ENCODE data around the gene DIDO1.

The DIDO1 gene

DNA sequence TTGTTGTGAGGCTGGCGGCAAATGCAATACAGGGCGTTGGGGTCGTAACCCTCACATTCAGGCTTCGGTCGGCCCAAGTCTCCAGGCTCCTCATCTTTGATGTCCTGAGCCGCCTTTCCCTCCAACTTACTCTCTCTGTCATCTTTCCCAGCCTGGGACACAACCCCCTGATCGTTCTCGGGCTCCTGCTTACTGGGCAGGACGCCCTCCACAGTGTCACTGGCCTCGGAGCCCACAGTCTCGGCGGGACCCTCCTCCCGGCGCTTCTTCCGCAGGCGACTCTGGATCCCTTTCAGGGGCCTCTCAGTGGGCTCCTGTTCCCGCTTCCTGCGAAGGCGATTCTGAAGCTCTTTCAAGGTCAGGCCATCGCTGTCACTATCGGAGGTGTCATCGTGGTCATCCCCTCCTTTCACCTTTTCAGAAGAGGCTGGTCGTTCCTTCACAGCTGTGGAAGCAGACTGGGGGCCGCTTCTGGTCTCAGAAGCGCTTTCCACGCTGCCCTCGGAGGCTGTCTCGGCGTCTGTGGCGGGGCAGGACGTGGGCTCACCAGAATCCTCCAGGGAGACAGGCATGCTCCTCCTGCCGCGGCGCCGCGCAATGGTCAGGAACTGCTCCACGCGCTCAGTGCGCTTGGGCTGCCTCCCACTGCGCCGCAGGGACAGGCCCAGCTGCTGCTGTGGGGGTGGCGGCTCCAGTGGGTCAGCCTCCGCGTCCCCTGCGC is 15.4 kb downstream of the DIDO1 start:
- no peak for DNase-seq (ENCODE audit: low spot score)

DNA sequence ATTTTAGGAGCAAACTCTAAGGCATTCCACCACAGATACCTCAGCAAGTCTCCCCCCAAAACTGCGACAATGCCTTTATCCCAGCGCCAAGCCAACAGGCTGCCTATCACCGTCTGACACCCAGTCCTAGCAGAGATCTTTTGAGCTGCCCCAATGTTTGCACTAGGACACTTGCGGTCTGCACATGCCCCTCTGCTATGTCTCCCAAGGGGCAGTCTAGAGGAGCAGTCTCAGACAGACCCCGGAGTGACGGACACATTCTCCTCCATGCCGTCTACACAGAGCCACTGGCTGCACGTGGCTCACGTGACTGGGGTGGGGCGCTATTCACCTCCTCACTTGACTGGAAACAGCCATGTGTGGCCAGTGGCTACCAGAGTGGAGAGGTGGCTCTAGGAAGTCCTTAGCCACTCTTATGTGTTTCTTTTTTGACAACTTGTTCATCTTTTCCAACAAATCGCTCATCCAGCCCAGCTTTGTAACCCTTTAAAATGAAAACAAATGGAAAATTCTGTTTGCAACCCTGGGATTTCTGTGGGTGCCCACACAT is 16.0 kb downstream of the DIDO1 start:
- DNase-seq (ENCODE audit: low spot score), result no peak

DNA sequence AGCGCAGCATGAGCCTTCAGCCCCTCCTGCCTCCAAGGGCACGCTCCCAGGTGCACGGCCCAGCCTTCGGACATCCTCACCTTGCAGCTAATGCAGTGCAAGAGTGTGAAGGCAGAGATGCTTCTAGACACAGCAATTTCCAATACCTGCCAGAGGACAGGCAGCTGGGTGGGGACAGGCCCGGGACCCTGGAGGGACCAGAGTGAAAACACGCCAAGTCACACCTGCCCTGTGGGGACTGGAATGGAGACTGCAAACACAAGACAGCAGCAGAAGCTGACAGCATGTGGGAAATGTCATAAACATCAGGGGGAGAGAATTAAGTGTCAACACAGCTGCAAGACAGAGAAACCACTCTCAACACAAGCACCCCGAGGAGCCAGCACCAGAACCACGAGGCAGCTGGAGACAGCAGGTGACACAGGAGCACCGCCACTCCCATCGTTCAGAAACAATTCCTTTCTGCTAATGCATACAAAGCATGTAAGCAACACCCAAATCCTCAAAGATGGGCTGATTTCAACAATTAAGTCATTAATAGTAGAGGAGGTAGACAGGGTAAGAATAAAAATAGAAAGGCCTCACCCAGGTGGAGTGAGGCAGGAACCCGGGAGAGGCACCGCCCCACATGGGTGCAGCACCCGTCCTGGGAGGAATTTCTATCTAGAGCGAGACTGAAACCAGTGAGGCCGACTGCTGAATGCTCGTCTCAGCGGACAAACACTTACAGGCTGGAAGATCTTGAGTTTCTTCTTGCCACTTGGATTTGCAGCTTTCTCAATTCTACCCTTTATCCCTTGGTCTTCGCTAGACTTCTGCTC is 17.1 kb downstream of the DIDO1 start:
- no peak for DNase-seq (ENCODE audit: low spot score)

DNA sequence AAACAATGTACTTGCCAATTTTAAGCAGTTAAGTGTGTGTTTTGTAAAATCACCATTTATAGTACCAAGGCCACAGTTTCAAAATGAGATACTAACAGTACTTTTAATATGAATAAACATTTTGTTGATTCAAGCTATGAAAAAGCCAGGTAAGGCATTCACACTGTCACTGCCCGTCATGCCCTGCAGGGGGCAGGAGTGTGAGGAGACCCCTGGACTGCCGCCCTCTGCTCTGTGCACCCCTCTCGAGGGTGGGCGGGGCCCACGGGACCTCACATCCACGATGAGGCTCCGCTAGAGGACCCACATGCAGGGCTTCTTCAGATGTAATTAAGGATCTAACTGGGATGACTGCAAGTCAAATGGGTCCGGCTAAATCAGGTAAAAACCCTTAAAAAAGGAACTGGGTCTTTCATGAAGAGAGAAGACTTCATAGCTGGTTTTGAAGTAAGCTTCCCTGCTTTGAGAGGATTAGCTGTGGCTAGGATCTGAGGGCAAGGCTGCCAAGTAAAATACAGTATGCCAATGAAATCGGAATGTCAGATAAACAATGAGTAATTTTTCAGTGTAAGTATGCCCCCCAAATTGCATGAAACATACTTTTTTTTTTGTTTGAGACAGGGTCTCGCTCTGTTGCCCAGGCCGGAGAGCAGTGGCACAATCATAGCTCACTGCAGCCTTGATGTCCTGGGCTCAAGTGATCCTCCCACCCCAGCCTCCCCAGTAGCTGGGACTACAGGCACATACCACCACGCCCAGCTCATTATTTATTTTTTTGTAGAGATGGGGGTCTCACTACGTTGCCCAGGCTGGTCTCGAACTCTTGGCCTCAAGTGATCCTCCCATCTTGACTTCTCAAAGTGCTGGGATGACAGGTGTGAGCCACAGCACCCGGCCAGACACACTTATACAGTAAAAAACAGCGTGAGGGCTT is 18.7 kb downstream of the DIDO1 start:
- no peak for DNase-seq (ENCODE audit: low spot score)

DNA sequence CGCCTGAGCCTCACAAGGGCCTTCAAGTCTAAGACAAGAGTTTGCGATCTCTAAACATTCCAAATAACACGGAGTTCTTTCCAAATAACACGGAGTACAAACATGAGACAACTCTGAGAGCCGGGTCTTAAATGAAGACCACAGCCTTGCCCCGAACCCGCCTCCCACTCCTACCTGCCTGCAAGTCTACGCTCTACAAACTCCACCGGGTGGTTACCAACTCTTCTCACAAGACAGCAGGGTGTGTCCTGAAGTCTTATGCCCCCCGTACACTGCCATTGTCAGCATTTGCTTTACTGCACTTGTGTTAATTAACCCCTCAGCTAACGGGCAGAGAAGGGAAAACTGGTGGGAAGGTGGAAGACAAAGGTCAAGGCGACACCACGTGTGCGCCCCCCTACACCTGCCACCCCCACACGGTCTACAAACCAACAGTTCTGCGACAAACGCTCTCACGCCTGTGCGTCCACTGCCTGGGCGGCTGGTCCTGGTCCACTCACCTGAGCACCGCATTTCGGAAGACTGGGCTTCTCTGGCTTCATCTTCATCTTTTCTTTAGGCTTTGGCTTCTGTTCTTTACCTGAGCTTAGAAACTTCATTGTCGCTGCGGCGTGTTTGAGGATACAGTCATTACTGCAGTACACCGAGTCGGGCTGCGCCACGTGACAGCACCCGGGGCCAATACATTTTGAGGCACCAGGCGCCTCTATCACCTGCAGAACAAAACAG is 19.5 kb downstream of the DIDO1 start:
- DNase-seq (ENCODE audit: low spot score), result no peak

DNA sequence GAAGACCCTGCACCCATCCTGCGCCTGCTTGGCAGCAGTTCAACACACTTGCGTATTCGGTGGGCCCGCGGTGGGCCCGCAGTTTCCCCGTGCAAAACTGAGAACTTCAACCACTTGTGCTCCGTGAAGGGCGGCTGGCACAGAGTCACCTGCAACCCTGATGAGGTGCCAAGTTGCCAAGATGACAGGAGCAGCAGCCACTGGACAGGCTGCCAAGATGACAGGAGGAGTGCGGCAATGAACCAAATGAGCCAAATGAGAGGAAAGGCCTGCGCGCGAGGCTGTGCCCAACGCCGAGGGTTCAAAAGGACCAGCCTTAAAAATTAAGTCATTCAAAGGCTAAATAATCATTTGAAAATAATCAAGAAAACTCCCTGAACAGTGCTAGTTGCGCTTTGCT is 20.1 kb downstream of the DIDO1 start:
- no peak for DNase-seq (ENCODE audit: low spot score)

DNA sequence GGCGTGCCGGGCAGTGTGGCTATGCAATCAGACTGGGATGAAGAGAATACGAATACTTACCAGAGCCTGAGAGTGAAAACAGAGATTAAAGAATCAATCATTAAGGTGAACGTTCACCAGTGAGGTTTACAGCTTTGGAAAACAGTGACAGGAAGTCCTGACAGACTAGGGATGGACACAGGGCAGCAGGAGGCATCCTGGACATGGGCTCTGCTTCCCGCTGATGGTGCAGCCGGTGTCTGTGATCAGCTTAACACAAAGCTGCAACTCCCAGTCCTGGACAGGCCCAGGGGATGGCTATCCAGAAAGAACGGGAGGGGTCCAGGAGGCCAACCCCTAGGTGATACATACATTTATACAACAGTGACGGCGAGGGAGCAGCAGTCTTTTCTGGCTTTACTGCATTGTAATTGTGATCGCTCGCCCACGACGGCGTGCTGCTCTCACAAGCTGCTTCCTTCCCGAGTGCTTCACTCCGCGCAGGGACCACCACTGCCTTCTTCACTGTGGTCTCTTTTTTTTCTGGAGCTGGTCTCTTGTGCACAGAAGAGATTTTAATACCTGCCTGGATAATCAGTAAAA is 20.7 kb downstream of the DIDO1 start:
- no peak for DNase-seq (ENCODE audit: low spot score)

DNA sequence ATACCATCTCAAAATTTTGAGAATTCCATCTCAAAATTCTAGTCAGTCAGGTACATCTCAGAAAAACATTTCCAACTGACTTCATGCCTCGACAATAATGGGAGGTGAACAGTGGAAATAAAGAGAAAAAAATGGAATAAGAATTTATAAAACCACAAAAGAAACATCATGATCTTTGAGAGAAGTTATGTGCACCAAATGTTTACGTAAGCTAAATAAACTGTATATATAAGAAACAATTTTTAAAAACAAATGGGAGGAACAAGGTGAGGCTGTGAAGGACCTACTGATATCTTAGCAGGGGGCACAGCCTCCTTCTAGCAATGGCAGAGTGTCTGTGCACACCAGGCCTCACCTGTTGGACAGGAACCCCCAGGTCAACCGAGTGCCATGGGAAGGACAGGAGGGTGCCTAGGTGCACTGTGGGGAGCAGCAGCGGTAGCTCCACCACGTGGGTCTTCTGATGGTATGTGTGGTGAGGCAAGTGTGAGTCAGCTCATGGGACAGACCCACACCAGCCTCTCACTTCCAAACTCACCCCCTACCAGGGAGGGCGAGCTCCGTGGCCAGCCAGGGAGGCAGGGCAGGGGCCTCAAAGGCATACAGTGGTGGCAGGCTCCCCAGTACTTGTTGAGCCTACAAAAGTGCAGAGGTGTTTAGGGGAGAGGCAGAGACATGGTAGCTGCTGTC is 23.2 kb downstream of the DIDO1 start:
- DNase-seq (ENCODE audit: low spot score), result no peak

DNA sequence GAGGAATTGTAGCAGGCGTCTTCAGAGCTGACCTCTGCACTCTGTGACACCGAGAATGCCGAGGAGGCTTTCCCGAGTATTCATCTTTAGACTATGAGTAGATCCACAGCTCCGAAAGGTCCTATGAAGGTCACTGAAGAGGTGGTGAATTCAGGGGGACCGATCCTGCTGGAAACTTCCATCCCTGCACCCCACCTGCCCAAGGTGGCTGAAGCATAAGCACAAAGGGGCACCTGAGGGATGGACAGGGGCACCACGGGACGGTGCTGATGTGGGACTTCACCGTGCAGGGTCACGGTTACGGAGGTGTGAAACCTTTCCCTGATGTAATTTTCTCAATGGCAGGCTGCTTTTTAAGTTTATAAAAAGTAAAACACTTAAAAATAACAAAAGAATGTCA is 24.4 kb downstream of the DIDO1 start:
- DNase-seq (ENCODE audit: low spot score), result no peak

DNA sequence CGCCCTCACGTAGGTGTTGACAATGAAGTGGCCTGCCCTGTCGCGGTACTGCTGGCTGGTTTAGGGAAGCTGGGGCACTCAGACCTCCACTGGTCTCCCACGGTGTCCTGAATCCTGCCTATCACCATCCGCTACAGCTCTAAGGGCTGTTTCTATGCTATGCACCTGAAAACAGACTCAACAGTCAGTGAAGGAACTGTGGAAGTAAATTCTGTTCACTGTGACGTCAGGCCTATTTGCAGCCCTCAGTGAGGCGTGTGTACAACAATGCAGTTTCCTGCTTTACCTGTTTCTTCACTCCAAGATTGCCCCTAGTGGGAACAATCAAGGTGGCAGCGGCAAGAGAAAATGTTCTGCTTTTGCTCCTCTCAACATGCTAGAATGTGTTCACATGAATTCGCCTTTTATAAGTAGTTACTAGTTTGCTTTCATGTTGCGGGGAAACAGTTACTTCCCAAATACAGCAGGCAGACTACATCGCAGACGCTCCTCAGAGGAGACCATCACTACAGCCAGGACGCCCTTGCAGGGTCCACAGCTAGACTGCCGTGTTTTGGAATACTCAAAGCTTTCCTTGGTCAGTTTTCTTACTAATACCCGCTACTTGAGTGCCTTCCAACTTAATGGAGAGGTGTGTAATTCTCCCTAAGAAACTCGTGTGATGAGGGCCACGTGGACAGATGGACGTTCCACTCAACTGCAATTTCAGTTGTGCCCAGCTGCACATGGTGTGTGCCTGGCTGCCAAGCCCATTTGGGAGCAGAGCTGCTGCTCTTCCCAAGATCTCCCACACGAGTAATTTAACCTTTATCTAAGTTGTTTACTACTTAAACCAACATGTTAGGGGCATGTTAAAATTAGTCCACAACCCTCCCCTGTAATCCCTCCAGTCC is 25.4 kb downstream of the DIDO1 start:
- DNase-seq (ENCODE audit: low spot score), result no peak

DNA sequence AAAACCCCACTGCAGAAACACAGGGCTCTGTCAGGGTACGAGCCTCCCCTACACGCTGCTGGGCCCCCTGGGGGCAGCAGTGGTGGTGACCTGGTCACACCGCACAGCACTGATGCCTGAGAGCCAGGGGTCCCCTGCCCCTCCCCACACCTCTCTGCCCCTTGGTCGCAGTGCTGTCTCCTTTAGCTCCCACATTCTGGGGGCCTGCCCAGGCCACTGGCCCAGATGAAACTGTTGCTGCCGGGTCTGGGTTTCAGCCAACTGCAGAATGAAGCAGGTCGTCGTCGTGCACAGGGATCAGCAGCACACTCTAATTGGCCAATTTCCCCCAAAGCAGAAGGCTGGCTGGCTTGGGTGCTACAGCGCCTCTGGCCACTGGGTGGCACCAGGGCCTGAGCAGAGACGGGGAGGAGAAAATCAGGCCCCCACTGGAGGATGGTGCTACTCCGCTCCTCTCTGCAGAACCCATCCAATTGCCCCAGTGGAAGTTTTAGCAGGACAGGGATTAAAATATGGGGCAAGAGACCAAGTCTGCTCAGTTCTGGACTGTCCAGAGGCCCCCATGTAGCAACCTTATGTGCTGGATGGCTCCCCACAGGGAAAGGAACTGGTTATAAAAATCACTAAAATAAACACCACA is 26.1 kb downstream of the DIDO1 start:
- DNase-seq (ENCODE audit: low spot score), result peak; percentile 79

DNA sequence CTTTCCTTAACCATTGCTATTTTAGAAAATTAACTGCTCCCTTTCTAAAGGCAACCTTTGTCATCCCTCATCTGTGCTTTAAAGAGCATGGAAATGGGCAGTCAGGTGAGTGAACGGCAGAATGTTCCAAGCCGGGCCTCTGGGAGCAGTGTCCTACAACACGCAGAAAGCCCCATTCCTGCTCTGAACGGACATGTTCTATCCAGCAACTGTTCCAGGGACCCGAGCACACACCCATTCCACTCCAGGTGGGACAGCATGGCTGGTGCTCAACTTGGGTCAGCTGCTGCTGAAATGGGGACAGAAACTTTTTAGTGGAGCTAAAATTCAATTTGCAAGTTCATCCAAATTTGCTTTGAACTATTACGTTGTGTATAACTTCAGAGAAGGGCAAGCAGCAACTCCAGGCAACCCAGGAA is 26.7 kb downstream of the DIDO1 start:
- no peak for DNase-seq (ENCODE audit: low spot score)

DNA sequence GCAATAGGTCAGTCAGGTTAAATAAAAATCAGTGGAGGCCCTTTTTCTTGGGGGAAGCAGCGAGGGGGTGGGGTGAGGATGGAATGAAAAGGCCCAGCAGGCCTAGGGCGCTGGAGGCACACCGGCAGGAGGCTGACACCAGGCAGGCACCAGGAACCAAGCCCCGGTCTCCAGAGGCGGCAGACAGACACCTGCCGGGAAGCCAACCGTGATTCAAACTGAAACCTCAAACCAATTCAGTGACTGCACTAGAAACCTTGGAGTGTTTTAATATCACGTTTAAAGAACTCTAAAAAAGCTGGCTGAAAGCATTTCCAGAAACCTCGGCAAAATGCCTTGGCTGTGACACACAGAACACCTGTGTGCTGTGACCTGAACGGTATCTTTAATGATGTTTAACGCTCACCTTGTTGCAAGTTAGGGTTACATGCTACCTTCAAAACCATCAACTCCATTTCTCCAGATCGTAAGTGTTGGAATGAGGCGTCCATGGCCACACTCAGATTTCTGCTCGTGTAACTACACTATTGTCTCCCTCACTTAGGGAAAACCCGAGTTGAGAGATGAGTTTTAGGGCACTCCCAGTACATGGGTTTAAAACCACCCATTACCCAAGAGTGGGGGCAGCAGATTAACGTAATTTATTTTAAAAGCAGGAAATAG is 27.2 kb downstream of the DIDO1 start:
- no peak for DNase-seq (ENCODE audit: low spot score)

DNA sequence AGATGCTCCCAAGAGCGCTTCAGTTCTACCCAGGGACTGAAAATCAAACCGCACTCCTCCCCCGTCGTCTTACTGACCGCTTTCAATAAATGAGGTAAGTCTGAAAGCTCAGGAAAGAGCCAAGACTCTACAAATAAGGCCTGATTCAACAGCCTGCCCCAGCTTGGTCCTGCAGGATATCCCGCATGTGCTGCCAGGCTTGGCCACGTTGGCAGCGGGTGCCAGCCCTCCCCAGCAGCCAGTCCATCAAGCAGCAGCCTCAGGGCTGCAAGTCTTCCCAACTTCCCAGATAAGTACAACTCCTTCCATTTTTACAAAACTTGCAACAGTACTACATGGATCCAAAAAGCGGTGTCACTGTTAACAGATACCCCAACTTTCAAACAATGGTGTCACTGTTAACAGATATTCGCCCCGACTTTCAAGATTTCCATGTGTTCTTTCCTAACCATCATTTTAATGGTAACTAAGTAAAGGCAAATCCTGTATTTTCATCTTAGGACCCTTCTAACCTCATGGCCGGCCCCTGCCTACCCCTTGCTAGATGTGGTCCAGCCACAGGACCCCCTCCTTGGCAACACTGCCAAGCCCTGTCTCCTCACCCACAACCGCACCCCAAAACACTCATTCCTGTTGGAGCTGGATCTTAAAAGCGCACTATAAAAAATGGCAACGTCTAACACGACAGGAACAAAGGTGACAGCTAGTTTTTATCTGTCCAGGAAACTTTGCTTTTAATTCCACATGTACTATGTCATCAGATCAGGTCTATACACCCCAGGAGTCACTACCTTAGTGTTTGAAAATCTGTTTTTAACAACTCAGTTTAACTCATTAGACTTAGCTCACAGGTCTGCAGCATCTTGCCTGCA is 28.0 kb downstream of the DIDO1 start:
- DNase-seq (ENCODE audit: low spot score), result no peak

DNA sequence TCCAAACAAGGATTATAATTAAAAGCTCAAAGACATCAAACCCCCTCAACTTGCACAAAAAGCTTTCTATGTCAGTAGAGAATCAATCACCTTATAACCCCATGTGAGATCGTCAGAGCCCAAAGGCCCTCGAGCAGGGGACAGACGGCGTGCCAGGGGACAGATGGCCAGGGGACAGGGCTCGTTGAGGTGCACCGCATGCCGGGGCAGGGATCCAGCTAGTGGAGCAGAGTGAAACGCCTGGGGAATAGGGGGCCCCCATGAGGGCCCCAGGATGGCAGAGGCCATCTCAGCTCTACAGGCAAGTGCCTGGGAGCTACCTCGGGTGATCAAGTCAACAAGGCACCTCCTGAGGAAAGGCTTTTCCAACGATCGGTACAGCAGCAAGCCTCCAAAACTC is 28.6 kb downstream of the DIDO1 start:
- DNase-seq (ENCODE audit: low spot score), result no peak

DNA sequence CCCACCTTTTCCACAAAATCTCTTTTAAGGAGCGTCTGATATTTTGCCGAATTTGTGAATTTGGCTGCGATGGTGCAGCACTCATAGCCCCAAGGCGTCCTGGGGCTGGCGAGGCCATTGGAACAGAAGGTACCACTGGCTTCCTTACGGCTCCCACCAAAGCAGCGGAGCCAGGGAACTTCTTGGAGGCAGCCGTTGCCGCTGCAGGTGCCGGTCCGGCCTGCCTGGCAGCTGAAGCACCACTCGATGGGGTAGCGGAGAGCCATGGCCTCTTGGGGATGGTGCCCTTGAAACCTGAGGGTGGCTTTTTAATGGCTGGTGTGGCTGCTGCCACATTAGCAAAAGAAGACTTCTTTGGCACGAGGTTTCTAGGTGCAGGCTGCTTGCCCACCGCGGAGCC is 29.8 kb downstream of the DIDO1 start:
- DNase-seq (ENCODE audit: low spot score), result no peak

DNA sequence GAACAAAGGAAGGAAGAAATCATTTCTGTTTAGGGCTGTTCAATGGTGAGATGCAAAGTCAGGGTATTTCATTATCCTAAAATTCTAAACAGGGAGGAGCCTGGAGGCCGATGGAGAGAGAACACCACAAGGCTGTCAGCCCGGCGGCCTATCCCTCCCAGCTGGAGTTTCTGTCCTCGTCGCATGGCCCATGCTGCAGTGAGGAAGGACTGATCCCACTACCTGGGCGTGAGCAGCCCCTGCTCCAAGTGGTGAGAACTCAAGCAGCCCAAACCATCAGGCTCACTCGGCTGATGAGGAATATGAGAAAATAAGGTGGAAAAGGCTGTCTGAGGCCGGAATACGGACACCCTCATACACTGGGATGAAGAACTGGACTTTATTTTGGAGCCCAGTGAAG is 30.8 kb downstream of the DIDO1 start:
- DNase-seq (ENCODE audit: low spot score), result no peak
